Neuronal stem cell (in vitro differentiated cells): ENCODE results near the gene CPEB1.

ENCODE experiments used
- DNase-seq: peaks from one replicate; pipeline ENCODE4 v3.0.0-alpha.2; 2013; ENCODE audit warnings: low spot score
- H2AFZ ChIP-seq: one replicate; pipeline ENCODE4 v1.6.1; 2013; ENCODE audit warnings: mild to moderate bottlenecking, low read length, inconsistent platforms
- H2AK5ac ChIP-seq: 2 replicates; pipeline ENCODE4 v1.6.1; 2013; ENCODE audit warnings: low read depth, mild to moderate bottlenecking, inconsistent platforms, low read length, moderate library complexity, mixed read lengths
- H2BK120ac ChIP-seq: 2 replicates; pipeline ENCODE4 v1.6.1; 2013; ENCODE audit warnings: low read depth, mild to moderate bottlenecking, inconsistent platforms, low read length, moderate library complexity, mixed read lengths
- H2BK12ac ChIP-seq: one replicate; pipeline ENCODE4 v1.6.1; 2013; ENCODE audit warnings: low read length, inconsistent platforms
- H2BK15ac ChIP-seq: 2 replicates; pipeline ENCODE4 v1.6.1; 2013; ENCODE audit warnings: mild to moderate bottlenecking, low read length, inconsistent platforms, mixed read lengths
- H2BK5ac ChIP-seq: one replicate; pipeline ENCODE4 v1.6.1; 2013; ENCODE audit warnings: inconsistent platforms, mild to moderate bottlenecking, low read length, moderate library complexity
- H3K14ac ChIP-seq: one replicate; pipeline ENCODE4 v1.6.1; 2013; ENCODE audit warnings: low read length, inconsistent platforms
- H3K18ac ChIP-seq: 2 replicates; pipeline ENCODE4 v1.6.1; 2013; ENCODE audit warnings: low read length, inconsistent platforms
- H3K23ac ChIP-seq: 2 replicates; pipeline ENCODE4 v1.6.1; 2013; ENCODE audit warnings: low read depth, mild to moderate bottlenecking, mixed read lengths, low read length, inconsistent platforms; ENCODE audit not compliant: poor library complexity
- H3K27ac ChIP-seq: replicated peaks from 3 replicates; pipeline ENCODE4 v1.5.1; 2013; ENCODE audit warnings: low read length, inconsistent platforms
- H3K27me3 ChIP-seq, 3 experiments: 2 replicates each; pipeline ENCODE4 v1.6.1; 2013; ENCODE audit warnings: low read length in 3 of 3, mild to moderate bottlenecking in 2 of 3, inconsistent platforms in 1 of 3, low read depth in 1 of 3, mixed read lengths in 1 of 3, moderate library complexity in 1 of 3; ENCODE audit not compliant: control insufficient read depth in 3 of 3, insufficient read depth in 3 of 3
- H3K36me3 ChIP-seq, 2 donors: replicated peaks in 1 of 2; 2 replicates each; pipeline ENCODE4 v1.6.1; 2013; ENCODE audit warnings: low read length in 2 of 2; ENCODE audit not compliant: control insufficient read depth in 2 of 2, insufficient read depth in 2 of 2
- H3K4ac ChIP-seq: 2 replicates; pipeline ENCODE4 v1.6.1; 2013; ENCODE audit warnings: inconsistent platforms, mild to moderate bottlenecking, low read length, moderate library complexity
- H3K4me1 ChIP-seq, 2 donors: 1 replicate in 1 of 2; 2 replicates in 1 of 2; pipeline ENCODE4 v1.6.1; 2013; ENCODE audit warnings: low read length in 2 of 2, low read depth in 1 of 2; ENCODE audit not compliant: control insufficient read depth in 2 of 2, insufficient read depth in 1 of 2
- H3K4me2 ChIP-seq: one replicate; pipeline ENCODE4 v1.6.1; 2013; ENCODE audit warnings: mild to moderate bottlenecking, low read length, inconsistent platforms; ENCODE audit not compliant: insufficient read depth, poor library complexity, severe bottlenecking
- H3K4me3 ChIP-seq, 2 donors: 2 replicates each; pipeline ENCODE4 v1.5.1; 2013; ENCODE audit warnings: low read length in 2 of 2, mild to moderate bottlenecking in 2 of 2, inconsistent platforms in 1 of 2, moderate library complexity in 1 of 2
- H3K79me1 ChIP-seq: one replicate; pipeline ENCODE4 v1.6.1; 2013; ENCODE audit warnings: low read depth, mild to moderate bottlenecking, inconsistent platforms, low read length, moderate library complexity
- H3K9ac ChIP-seq: one replicate; pipeline ENCODE4 v1.6.1; 2013; ENCODE audit warnings: mild to moderate bottlenecking, low read depth, low read length, inconsistent platforms; ENCODE audit not compliant: poor library complexity
- H3K9me3 ChIP-seq, 2 donors: replicated peaks in 1 of 2; 2 replicates each; pipeline versions ENCODE3 to v1.6.1; 2013; ENCODE audit warnings: low read length in 2 of 2, mild to moderate bottlenecking in 2 of 2, inconsistent platforms in 1 of 2, low read depth in 1 of 2, mixed read lengths in 1 of 2, moderate library complexity in 1 of 2; ENCODE audit not compliant: control insufficient read depth in 2 of 2, insufficient read depth in 1 of 2
- H4K8ac ChIP-seq: one replicate; pipeline ENCODE4 v1.6.1; 2013; ENCODE audit warnings: low read depth, mild to moderate bottlenecking, inconsistent platforms, low read length, moderate library complexity
- H4K91ac ChIP-seq: one replicate; pipeline ENCODE4 v1.6.1; 2013; ENCODE audit warnings: low read length, low read depth, mild to moderate bottlenecking, inconsistent platforms; ENCODE audit not compliant: poor library complexity
- WGBS, 2 donors: extraction: QIAGEN DNeasy Blood & Tissue Kit; methylation state at CpG; one replicate each; pipeline ENCODE4 v1.1.7; 2013; ENCODE audit warnings: missing lambda C conversion rate in 2 of 2, mixed read lengths in 1 of 2; ENCODE audit not compliant: insufficient read length in 2 of 2, insufficient replicate concordance in 1 of 2; ENCODE audit errors: extremely low coverage in 2 of 2; 5-methylcytosine and 5-hydroxymethylcytosine counted together

Gene CPEB1

GRCh38 chr15:82642656-82643055 lies 4.5 kb downstream of the CPEB1 start:
- no peak overlapping the region for H3K4me2 ChIP-seq
- no peak overlapping the region for H3K4me3 ChIP-seq
- H3K27me3 ChIP-seq = peaks cover 19 to 98% (median 32%) of the 10 kb centered on the region in 3 experiments

GRCh38 chr15:82641129-82641798 lies 5.9 kb downstream of the CPEB1 start:
- no peak overlapping the region for H4K8ac ChIP-seq
- no peak overlapping the region for H3K18ac ChIP-seq
- no peak overlapping the region for H2BK5ac ChIP-seq
- peaks cover 5 to 98% (median 20%) of the 10 kb centered on the region in 3 experiments for H3K27me3 ChIP-seq
- no peak overlapping the region for H3K23ac ChIP-seq
- H3K36me3 ChIP-seq = no peaks in the 10 kb centered on the region
- H3K79me1 ChIP-seq = no peaks in the 10 kb centered on the region
- H2AK5ac ChIP-seq = no peak overlapping the region
- no peak overlapping the region for H2AFZ ChIP-seq
- WGBS, 2 donors = no CpG with 5 or more reads among the region's 2 CpGs
- H4K91ac ChIP-seq = no peak overlapping the region
- no peak for DNase-seq
- H3K9ac ChIP-seq = no peak overlapping the region
- no peak overlapping the region for H3K14ac ChIP-seq
- H2BK120ac ChIP-seq = no peak overlapping the region
- H3K4me3 ChIP-seq = no peak overlapping the region
- H2BK12ac ChIP-seq = no peak overlapping the region
- peaks cover 0 to 4% of the 10 kb centered on the region in 2 donors for H3K4me1 ChIP-seq
- H3K27ac ChIP-seq = no peak overlapping the region
- H3K4me2 ChIP-seq = no peak overlapping the region
- no peak overlapping the region for H2BK15ac ChIP-seq
- H3K4ac ChIP-seq = no peak overlapping the region
- H3K9me3 ChIP-seq = peaks cover 0 to 2% of the 10 kb centered on the region in 2 donors

More at GRCh38 chr15:82642656-82643055, 4.5 kb downstream of the CPEB1 start:
- no peak overlapping the region for H3K18ac ChIP-seq
- no peak overlapping the region for H2AFZ ChIP-seq
- no peak overlapping the region for H2BK120ac ChIP-seq
- H2AK5ac ChIP-seq = no peak overlapping the region
- no peak overlapping the region for H2BK5ac ChIP-seq
- no peak overlapping the region for H3K14ac ChIP-seq
- H2BK15ac ChIP-seq = no peak overlapping the region
- H3K9ac ChIP-seq = no peak overlapping the region
- H3K23ac ChIP-seq = no peak overlapping the region
- no peak overlapping the region for H4K8ac ChIP-seq
- H3K4ac ChIP-seq = no peak overlapping the region
- no peaks in the 10 kb centered on the region for H3K36me3 ChIP-seq
- no CpG with 5 or more reads among the region's 3 CpGs for WGBS, 2 donors
- peaks cover 0 to 4% of the 10 kb centered on the region in 2 donors for H3K4me1 ChIP-seq
- H4K91ac ChIP-seq = no peak overlapping the region
- no peak overlapping the region for H3K27ac ChIP-seq
- peaks cover 0 to 8% of the 10 kb centered on the region in 2 donors for H3K9me3 ChIP-seq
- H2BK12ac ChIP-seq = no peak overlapping the region
- no peaks in the 10 kb centered on the region for H3K79me1 ChIP-seq
- DNase-seq = no peak

DNA sequence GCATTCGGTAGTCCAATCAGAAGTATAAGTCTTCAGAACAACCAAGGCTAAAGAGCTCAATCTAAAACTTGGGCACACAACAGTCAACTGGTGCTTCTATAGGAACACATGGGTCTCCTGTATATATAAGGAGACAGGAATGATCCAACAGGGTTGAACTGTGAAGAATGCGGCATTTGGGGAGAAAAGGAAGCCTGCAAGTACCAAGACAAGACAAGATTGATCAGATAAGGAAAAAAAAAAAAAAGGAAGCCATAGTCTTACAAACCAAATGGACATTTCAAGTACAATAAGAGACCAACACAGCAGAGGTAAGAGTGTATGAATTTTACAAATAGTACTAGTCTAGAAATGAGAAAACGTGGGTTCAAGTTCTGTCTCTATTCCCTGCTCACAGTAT lies 6.5 kb downstream of the CPEB1 start:
- no peak overlapping the region for H4K91ac ChIP-seq
- H2AK5ac ChIP-seq = no peak overlapping the region
- H3K4ac ChIP-seq = no peak overlapping the region
- no peak overlapping the region for H2BK5ac ChIP-seq
- H3K14ac ChIP-seq = no peak overlapping the region
- DNase-seq = no peak
- H3K4me1 ChIP-seq = peaks cover 0 to 1% of the 10 kb centered on the region in 2 donors
- H2BK12ac ChIP-seq = no peak overlapping the region
- no peak overlapping the region for H3K18ac ChIP-seq
- peaks cover 0 to 98% (median 14%) of the 10 kb centered on the region in 3 experiments for H3K27me3 ChIP-seq
- WGBS, 2 donors = no CpG with 5 or more reads among the region's 3 CpGs
- H3K36me3 ChIP-seq = no peaks in the 10 kb centered on the region
- H4K8ac ChIP-seq = no peak overlapping the region
- no peaks in the 10 kb centered on the region for H3K79me1 ChIP-seq
- H2BK120ac ChIP-seq = no peak overlapping the region
- no peaks in the 10 kb centered on the region for H3K9me3 ChIP-seq
- no peak overlapping the region for H3K27ac ChIP-seq
- H3K9ac ChIP-seq = no peak overlapping the region
- no peak overlapping the region for H2BK15ac ChIP-seq
- H3K4me2 ChIP-seq = no peak overlapping the region
- no peak overlapping the region for H3K23ac ChIP-seq
- H2AFZ ChIP-seq = no peak overlapping the region
- H3K4me3 ChIP-seq = no peak overlapping the region

- no peak overlapping the region for H3K9ac ChIP-seq
- H2BK15ac ChIP-seq = no peak overlapping the region
- no peak overlapping the region for H3K14ac ChIP-seq
- no peaks in the 10 kb centered on the region for H3K4me1 ChIP-seq
- H3K4me3 ChIP-seq = no peak overlapping the region
- H3K9me3 ChIP-seq = no peaks in the 10 kb centered on the region
- no peak for DNase-seq
- H3K27ac ChIP-seq = no peak overlapping the region
- no peak overlapping the region for H2BK5ac ChIP-seq
- H3K36me3 ChIP-seq = no peaks in the 10 kb centered on the region
- H2AFZ ChIP-seq = no peak overlapping the region
- H3K79me1 ChIP-seq = no peaks in the 10 kb centered on the region
- H3K27me3 ChIP-seq = peaks cover 0 to 78% (median 1%) of the 10 kb centered on the region in 3 experiments
- no peak overlapping the region for H4K91ac ChIP-seq
- no peak overlapping the region for H2AK5ac ChIP-seq
- no peak overlapping the region for H3K18ac ChIP-seq
- no peak overlapping the region for H2BK120ac ChIP-seq
- no peak overlapping the region for H2BK12ac ChIP-seq
- no CpG with 5 or more reads among the region's 2 CpGs for WGBS, 2 donors
- H3K4me2 ChIP-seq = no peak overlapping the region
- H3K23ac ChIP-seq = no peak overlapping the region
- no peak overlapping the region for H4K8ac ChIP-seq
- no peak overlapping the region for H3K4ac ChIP-seq
Observed at GRCh38 chr15:82635798-82636197, 11.4 kb downstream of the CPEB1 start.
